ENCODE measurements around the gene TBC1D28. TPM values are rescaled to one million over a fixed set of nuclear protein-coding genes. Genes with fewer than 3 reads are reported as not detected.
"Not testable (repeated sequence)": the region's sequence is repeated elsewhere in the genome, so short reads cannot be mapped to it uniquely, and the experiment has no call there.

TBC1D28 gene
- total and polyA plus RNA-seq, 4 donors: not detected

DNA sequence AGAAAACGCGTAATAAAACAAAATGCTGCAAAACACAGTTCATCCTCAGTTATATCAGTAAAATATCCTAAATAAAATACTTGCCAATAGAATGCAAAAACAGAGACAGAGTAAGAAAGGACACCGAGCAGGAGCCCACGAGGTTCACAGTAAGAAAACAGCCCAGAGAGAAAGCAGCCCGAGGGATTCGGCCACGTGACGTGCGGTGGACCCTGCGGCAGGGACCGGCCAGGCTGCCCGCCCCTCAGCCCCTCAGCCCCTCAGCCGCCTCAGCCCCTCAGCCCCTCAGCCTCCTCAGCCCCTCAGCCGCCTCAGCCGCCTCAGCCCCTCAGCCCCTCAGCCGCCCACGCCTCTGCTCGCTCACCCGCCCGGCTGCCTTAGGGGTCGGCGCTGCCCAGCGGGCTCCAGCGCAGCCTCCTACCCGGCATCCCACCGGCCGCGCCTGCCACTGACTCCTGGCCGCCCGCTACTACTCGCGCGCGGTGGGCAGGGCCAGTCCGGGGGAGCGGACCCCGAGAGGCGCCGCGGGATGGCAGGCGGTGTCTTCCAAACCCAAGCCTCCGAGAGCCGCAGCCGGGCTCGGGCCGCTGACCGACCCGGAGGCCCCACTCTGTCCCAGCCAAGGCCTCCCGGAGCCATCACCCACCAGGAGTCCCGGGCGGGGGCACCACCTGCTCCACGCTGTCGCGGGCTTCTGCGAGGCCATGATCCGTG, 9.5 kb downstream of the TBC1D28 start:
- 12 to 14% methylated on average over 49 to 56 of the region's 56 CpGs for WGBS, 2 donors
- ATAC-seq (ENCODE audit: insufficient read depth, low FRiP score); H3K4me1 ChIP-seq (ENCODE audit: control insufficient read depth in 5 of 5, insufficient read depth in 5 of 5, low read length in 5 of 5); H3K9ac ChIP-seq (ENCODE audit: insufficient read depth in 1 of 2, low read length in 2 of 2); H3K4me3 ChIP-seq; H3K36me3 ChIP-seq (ENCODE audit: control insufficient read depth in 4 of 4, insufficient read depth in 4 of 4, low read length in 4 of 4); H3K27ac ChIP-seq (ENCODE audit: low read depth in 1 of 2, low read length in 1 of 2); H3K9me3 ChIP-seq (ENCODE audit: control insufficient read depth in 4 of 4, insufficient read depth in 3 of 4, low read length in 3 of 4); H3K27me3 ChIP-seq (ENCODE audit: control insufficient read depth in 3 of 3, insufficient read depth in 3 of 3, low read length in 2 of 3): not testable (repeated sequence)
- DNase-seq: peak in 2 of 3 donors; percentile 17 to 32

DNA sequence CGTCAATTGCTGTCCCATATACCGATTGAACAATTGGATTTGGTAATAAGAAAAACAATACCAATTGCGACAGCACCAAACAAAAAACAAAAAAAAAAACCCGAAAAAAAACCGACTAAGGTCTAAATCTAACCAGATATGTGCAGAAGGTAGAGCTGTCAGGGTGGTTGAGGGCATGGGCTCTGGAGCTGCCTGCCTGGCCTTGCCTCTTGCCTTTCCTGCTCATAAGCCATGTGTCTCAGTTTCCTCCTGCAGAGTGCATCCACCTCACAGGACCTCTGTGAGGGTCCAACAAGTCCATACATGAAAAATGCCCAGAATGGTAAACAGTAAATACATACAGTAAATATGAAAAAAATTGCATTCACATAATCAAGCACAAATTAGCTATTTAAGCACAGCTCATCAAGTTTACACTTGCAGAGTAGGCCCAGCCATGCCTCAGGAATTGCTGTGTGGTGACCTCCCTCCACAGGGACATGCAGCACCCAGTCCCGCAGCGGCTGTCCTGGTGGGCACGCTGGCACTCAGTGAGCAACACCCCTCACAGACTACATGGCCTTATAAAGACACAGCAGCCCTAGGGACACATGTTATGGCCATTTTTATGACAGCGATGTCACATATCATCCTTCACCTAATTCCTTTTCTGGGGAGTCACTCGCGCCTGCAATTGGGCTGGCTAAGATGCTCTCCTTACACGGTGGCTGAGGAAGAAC, 17.9 kb downstream of the TBC1D28 start:
- no peak overlapping the region for H3K4me3 ChIP-seq
- H3K27ac ChIP-seq (ENCODE audit: low read depth in 1 of 2, low read length in 1 of 2): no peak overlapping the region
- H3K9me3 ChIP-seq (ENCODE audit: control insufficient read depth in 4 of 4, insufficient read depth in 3 of 4, low read length in 3 of 4): no peaks in the 10 kb centered on the region
- H3K4me1 ChIP-seq (ENCODE audit: control insufficient read depth in 5 of 5, insufficient read depth in 5 of 5, low read length in 5 of 5): no peaks in the 10 kb centered on the region
- H3K9ac ChIP-seq (ENCODE audit: insufficient read depth in 1 of 2, low read length in 2 of 2): peak overlapping the region in 1 of 2 donors; percentile 11
- ATAC-seq (ENCODE audit: insufficient read depth, low FRiP score): no peak
- no peaks in the 10 kb centered on the region for H3K36me3 ChIP-seq (ENCODE audit: control insufficient read depth in 4 of 4, insufficient read depth in 4 of 4, low read length in 4 of 4)
- TF ChIP-seq, protein P1, sequence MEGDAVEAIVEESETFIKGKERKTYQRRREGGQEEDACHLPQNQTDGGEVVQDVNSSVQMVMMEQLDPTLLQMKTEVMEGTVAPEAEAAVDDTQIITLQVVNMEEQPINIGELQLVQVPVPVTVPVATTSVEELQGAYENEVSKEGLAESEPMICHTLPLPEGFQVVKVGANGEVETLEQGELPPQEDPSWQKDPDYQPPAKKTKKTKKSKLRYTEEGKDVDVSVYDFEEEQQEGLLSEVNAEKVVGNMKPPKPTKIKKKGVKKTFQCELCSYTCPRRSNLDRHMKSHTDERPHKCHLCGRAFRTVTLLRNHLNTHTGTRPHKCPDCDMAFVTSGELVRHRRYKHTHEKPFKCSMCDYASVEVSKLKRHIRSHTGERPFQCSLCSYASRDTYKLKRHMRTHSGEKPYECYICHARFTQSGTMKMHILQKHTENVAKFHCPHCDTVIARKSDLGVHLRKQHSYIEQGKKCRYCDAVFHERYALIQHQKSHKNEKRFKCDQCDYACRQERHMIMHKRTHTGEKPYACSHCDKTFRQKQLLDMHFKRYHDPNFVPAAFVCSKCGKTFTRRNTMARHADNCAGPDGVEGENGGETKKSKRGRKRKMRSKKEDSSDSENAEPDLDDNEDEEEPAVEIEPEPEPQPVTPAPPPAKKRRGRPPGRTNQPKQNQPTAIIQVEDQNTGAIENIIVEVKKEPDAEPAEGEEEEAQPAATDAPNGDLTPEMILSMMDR (IDR thresholded peaks at IDR 0.05; ENCODE audit: control extremely low read depth, extremely low read depth): no peak
- 78 to 83% methylated on average over 12 of the region's 12 CpGs for WGBS, 2 donors
- no peaks in the 10 kb centered on the region for H3K27me3 ChIP-seq (ENCODE audit: control insufficient read depth in 3 of 3, insufficient read depth in 3 of 3, low read length in 2 of 3)
- no peak for DNase-seq

DNA sequence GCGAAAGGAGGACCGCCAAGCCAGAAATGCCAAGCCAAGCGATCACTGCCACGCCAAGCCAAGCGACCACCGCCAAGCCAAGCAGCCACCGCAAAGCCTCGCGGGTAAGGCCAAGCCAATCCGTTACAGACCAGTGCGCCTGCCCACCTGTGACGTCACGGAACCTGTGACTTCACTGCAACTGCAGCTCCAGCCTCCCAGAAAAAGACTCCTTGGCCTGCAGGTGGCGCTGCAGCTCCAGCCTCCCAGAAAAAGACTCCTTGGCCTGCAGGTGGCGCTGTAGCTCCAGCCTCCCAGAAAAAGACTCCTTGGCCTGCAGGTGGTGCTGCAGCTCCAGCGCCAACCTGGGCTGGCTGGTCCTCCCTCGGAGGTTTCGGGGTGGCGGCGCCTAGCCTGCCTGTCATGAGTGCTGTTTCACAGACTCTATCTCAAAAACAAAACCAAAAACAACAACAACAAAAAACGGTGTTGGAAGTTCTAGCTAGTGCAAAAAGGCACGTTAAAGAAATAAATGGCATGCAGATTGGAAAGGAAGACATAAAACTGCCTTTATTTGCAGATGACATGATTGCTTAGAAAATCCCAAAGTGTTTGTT, 18.6 kb downstream of the TBC1D28 start:
- 3 to 5% methylated on average over 10 to 21 of the region's 22 CpGs for whole genome bisulfite sequencing, 2 donors
- peak overlapping the region in 1 of 2 donors; percentile 11 for H3K9ac ChIP-seq (ENCODE audit: insufficient read depth in 1 of 2, low read length in 2 of 2)
- DNase-seq: peak; percentile 78 to 89 (median 79)
- H3K9me3 ChIP-seq (ENCODE audit: control insufficient read depth in 4 of 4, insufficient read depth in 3 of 4, low read length in 3 of 4); H3K27me3 ChIP-seq (ENCODE audit: control insufficient read depth in 3 of 3, insufficient read depth in 3 of 3, low read length in 2 of 3); H3K36me3 ChIP-seq (ENCODE audit: control insufficient read depth in 4 of 4, insufficient read depth in 4 of 4, low read length in 4 of 4); H3K4me3 ChIP-seq; H3K4me1 ChIP-seq (ENCODE audit: control insufficient read depth in 5 of 5, insufficient read depth in 5 of 5, low read length in 5 of 5): not testable (repeated sequence)
- peak overlapping the region; percentile 43 to 90 for H3K27ac ChIP-seq (ENCODE audit: low read depth in 1 of 2, low read length in 1 of 2)
- TF ChIP-seq, protein P1 (IDR thresholded peaks at IDR 0.05; ENCODE audit: control extremely low read depth, extremely low read depth): peak; percentile 99
- ATAC-seq (ENCODE audit: insufficient read depth, low FRiP score): peak; percentile 87

DNA sequence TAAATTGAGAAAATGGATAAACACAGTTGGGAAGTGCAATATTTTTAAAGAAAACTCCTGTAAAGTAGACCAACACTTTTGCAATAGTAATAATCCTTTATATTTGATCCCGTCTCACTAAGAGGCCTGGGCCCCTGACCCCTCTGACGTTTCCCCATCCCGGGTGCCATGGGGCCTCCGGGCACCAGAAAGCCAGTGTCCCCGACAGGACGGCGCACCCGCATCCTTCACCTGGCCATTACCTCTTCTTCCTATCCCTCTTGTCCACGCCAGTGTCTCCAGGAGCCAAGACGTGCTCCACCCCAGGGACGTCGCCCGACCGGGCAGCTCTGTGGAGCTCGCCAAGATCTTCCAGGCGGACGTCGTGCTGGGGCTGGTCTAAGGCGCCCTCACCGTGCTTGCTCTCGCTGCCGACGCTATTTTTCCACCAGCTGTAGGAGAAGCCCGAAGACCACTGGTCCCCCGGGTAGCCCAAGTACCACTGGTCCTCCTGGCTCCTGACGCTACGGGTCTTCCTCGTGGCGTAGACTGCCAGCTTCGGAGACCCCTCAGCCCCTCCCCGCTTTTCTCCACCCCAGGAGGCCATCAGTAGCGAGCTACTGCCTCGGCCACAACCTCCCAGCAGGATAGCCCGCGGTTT, 19.2 kb downstream of the TBC1D28 start:
- not testable (repeated sequence) for H3K27me3 ChIP-seq (ENCODE audit: control insufficient read depth in 3 of 3, insufficient read depth in 3 of 3, low read length in 2 of 3); H3K9me3 ChIP-seq (ENCODE audit: control insufficient read depth in 4 of 4, insufficient read depth in 3 of 4, low read length in 3 of 4); H3K36me3 ChIP-seq (ENCODE audit: control insufficient read depth in 4 of 4, insufficient read depth in 4 of 4, low read length in 4 of 4); H3K4me1 ChIP-seq (ENCODE audit: control insufficient read depth in 5 of 5, insufficient read depth in 5 of 5, low read length in 5 of 5); H3K9ac ChIP-seq (ENCODE audit: insufficient read depth in 1 of 2, low read length in 2 of 2)
- DNase-seq: peak in 2 of 3 donors; percentile 10 to 60
- H3K4me3 ChIP-seq: peak overlapping the region; percentile 56
- H3K27ac ChIP-seq (ENCODE audit: low read depth in 1 of 2, low read length in 1 of 2): peak overlapping the region; percentile 43 to 90
- WGBS, 2 donors: 35 to 39% methylated on average over 14 to 27 of the region's 35 CpGs
- peak; percentile 49 for ATAC-seq (ENCODE audit: insufficient read depth, low FRiP score)

DNA sequence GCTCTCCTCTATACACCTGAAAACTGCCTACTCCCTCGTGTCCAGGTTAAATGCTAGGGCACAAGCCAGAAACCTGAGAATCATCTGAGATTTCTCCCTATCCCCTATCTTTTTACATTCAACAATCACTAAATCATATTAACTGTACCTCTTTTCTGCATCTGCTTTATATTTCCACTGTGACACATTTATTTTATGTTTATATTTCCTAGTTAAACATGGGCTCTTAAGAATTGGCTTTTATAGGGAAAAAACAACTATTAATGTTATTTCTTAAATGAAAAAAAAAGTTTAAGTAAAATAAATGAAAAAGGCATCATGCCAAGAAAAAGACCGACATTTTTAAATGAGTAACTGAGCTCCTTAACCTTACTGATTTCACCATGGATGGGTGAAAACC, 26.6 kb downstream of the TBC1D28 start:
- not testable (repeated sequence) for ATAC-seq (ENCODE audit: insufficient read depth, low FRiP score); H3K27me3 ChIP-seq (ENCODE audit: control insufficient read depth in 3 of 3, insufficient read depth in 3 of 3, low read length in 2 of 3); H3K4me3 ChIP-seq; H3K36me3 ChIP-seq (ENCODE audit: control insufficient read depth in 4 of 4, insufficient read depth in 4 of 4, low read length in 4 of 4); H3K4me1 ChIP-seq (ENCODE audit: control insufficient read depth in 5 of 5, insufficient read depth in 5 of 5, low read length in 5 of 5); H3K9ac ChIP-seq (ENCODE audit: insufficient read depth in 1 of 2, low read length in 2 of 2); H3K9me3 ChIP-seq (ENCODE audit: control insufficient read depth in 4 of 4, insufficient read depth in 3 of 4, low read length in 3 of 4); DNase-seq; H3K27ac ChIP-seq (ENCODE audit: low read depth in 1 of 2, low read length in 1 of 2)
- WGBS, 2 donors: 67 to 95% methylated on average over 1 of the region's 2 CpGs

DNA sequence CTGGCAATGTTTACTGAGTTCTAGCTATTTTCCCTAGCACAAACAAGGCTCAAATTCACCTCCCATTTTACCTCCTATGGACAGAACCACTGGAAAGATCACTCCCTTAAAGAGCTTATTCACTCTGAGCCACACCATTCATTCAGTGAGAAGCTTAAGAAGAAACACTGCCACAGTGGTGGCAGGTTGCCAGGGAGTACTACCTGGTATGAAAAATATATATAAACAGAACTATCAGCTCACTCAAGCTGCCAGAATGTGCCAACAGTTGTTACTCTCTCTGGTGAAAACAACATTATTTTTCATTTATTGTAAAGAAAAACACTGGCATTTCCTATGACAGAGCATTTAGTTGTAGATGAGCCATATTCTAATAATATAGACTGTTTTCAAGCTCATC, 31.2 kb downstream of the TBC1D28 start:
- ATAC-seq (ENCODE audit: insufficient read depth, low FRiP score); H3K9me3 ChIP-seq (ENCODE audit: control insufficient read depth in 4 of 4, insufficient read depth in 3 of 4, low read length in 3 of 4); DNase-seq; H3K36me3 ChIP-seq (ENCODE audit: control insufficient read depth in 4 of 4, insufficient read depth in 4 of 4, low read length in 4 of 4); H3K4me1 ChIP-seq (ENCODE audit: control insufficient read depth in 5 of 5, insufficient read depth in 5 of 5, low read length in 5 of 5); H3K27ac ChIP-seq (ENCODE audit: low read depth in 1 of 2, low read length in 1 of 2); H3K9ac ChIP-seq (ENCODE audit: insufficient read depth in 1 of 2, low read length in 2 of 2); H3K4me3 ChIP-seq; H3K27me3 ChIP-seq (ENCODE audit: control insufficient read depth in 3 of 3, insufficient read depth in 3 of 3, low read length in 2 of 3): not testable (repeated sequence)
